IPS-11a (cell line): ENCODE data around the gene LHX4.

ENCODE experiments used
- H3K4me3 ChIP-seq: one replicate; pipeline ENCODE4 v1.5.1; 2013; ENCODE audit warnings: low read depth, low read length, control low read depth

Gene LHX4

DNA sequence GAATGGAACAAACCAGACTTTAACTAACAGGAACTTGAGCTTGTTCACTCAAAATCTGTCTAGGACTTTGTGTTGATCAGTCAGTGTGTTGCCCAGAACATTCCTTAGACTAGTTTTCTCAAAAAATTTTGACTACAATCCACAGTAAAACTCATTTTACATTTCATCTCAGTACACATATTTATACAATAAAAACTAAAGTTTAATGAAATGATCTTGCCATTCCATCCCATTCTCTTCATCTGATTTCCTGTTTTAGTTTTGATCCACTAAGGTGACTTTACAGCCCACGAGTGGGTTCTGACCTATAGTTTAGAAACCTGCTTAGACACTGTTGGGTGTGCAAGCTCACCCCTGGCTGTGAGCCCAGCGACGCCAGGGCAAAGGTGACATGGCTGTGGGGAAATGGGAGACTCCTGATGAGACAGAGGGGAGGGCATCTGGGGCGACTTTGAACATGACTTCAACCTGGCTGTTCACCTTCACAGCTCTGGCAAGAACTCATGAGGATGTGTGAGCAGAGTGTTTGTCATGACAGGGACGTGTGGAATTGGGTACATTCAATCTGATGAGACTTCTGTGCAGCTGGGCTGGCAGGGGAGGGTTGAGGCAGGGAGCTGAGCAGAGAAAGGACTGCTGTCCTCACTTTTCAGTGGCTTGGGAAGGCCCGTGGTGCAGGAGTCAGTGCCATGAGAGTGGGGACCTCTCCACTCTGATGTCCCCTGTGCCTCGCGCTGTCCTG is 40.6 kb downstream of the LHX4 start:
- no peak overlapping the region for H3K4me3 ChIP-seq

DNA sequence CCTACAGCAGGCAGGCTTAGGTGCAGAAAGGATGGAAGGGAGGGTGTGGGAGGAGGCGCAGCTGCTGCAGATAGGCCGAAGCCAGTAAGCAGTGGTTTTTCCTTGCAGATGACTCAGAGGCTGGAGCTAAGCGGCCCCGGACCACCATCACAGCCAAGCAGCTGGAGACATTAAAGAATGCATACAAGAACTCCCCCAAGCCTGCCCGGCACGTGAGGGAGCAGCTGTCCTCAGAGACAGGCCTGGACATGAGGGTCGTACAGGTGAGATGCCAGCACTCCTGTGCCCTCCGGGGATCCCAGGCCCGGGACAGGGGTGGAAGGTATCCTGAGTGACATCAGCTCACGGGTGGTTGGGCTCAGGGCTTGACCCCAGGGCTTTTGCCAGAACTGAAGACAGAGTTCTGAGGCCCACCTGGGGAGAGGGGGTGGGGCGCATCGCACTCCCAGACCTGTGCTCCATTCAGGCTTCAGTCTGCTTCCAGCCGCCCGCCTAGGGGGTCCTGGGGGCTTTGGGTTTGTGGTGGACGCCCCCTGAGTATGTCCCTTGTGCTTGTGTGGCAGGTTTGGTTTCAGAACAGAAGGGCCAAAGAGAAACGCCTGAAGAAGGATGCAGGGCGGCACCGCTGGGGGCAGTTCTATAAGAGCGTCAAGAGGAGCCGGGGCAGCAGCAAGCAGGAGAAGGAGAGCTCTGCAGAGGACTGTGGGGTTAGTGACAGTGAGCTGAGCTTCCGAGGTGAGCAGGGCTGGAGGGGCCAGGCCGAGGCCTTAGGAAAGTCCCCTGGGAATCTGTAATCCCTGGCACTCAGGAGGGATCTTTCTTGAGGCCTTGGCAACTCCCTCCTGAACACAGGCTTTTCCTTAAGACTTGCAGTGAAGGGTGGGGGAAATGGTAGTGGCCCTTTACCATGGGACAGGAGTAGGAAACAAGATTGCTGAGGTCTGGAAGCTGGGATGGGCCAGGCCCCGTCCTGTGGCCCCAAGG is 41.5 kb downstream of the LHX4 start:
- H3K4me3 ChIP-seq = no peak overlapping the region

DNA sequence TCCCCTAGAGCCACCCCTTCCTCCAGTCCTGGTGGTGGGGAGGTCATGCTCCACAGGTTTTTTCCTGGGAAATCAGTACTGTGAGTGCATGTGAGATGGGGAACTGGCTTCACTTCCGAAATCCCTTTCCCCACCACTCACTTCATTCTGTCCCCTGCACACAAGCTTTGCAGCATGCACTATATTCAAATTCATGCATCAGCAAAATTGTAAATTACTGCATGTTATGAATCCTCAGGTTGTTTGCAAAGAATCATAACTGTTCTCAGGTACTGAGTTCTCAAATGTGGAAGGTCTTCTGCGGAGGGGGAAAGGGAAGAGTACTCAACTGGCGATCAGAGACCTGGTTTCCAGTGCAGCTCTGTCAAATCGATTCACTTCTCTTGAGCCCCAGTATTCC is 42.3 kb downstream of the LHX4 start:
- H3K4me3 ChIP-seq = no peak overlapping the region

GRCh38 chr1:180273066-180273465 is 43.0 kb downstream of the LHX4 start:
- H3K4me3 ChIP-seq = no peak overlapping the region

- no peak overlapping the region for H3K4me3 ChIP-seq
These were observed 44.2 kb downstream of the LHX4 start for GRCh38 chr1:180274221-180274620.

GRCh38 chr1:180275726-180276125 is 45.7 kb downstream of the LHX4 start:
- H3K4me3 ChIP-seq = no peak overlapping the region

- H3K4me3 ChIP-seq = no peak overlapping the region
These were observed 47.6 kb downstream of the LHX4 start for GRCh38 chr1:180277476-180278193.

GRCh38 chr1:180278194-180278515 is 48.1 kb downstream of the LHX4 start:
- no peak overlapping the region for H3K4me3 ChIP-seq

DNA sequence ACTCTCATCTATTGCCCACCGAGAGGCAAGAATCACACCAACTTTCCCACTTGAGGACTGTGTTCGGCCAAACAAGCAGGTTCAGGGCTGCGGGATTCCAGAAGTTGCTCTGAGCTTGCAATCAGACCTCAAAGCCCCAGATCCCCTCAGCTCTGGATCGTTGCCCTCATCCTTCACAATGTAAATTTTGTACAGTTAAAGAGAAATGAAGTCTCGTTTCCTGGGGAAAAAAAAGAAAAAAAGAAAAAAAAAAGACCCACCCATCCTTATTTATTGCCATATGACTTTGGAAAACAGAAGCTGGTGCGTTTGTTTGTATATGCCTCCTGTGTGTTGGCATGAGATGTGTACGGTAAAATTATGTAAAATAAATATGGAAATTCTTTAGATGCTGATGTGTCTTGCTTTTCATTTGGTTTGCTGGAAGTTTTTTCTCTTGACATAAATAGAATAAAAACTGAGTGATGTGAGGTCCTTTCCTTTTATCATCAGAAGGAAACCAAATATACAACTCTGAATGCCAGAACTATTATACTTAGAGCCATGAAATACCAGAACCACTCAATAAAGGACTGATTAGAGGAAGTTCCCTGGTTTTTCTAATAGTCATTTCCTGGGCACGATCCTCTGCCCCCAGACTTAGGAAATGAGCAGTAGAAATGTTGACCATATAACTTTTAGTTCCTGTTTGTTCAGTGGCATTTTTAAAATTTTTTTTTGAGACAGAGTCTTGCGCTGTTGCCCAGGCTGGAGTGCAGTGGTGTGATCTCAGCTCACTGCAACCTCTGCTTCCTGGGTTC is 48.7 kb downstream of the LHX4 start:
- no peak overlapping the region for H3K4me3 ChIP-seq

GRCh38 chr1:180279651-180280050 is 49.6 kb downstream of the LHX4 start:
- no peak overlapping the region for H3K4me3 ChIP-seq

- H3K4me3 ChIP-seq = no peak overlapping the region
These were observed 50.6 kb downstream of the LHX4 start for GRCh38 chr1:180280617-180281016.

GRCh38 chr1:180281490-180281889 is 51.4 kb downstream of the LHX4 start:
- H3K4me3 ChIP-seq = no peak overlapping the region

DNA sequence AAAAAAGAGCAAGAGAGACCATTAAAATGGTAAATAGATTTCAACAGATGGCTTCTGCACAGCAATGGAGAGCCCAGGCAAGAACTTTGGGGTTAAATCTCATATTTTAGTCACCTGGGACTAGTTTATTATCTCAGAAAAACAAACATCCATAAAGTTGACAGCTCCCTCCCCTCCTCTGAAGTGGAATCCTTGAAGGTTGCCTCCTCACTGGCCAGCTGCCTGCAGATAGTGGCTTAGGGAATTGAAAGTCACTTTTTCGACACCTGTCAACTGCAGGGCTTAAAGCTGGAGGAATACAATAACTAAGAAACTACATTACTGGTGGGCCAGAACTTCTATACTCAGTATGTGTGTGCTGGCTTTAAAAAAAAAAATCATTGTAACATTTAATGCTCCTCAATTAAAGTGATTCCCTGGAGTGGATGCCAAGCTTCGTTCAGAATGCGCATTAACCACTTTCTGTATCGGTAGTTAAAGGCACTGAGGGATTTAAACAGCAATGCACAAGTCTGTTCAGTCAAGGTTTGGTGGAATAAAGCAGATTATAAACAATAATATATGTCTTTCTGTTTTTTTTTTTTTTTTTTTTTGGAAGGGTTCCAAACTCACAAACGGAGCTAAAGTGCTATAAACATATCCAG is 52.5 kb downstream of the LHX4 start:
- no peak overlapping the region for H3K4me3 ChIP-seq

DNA sequence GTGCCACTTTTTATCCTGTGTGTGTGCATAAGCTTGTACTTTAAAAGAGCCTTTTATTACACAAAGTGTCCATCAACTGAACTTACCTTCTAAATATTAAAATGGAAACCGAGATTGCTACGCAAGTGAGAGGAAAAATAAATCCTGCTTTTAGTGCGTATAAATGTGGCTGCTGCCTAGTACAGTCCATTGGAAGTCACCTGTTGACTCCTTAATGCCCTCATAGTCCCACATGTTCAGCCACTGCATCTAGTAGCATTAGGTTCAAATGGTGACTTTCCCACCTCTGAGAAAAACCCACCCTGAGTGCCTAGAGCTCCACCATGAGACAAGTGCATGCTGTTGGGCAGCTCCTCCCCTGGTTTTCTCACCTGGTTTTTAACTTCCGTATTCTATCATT is 53.0 kb downstream of the LHX4 start:
- no peak overlapping the region for H3K4me3 ChIP-seq

DNA sequence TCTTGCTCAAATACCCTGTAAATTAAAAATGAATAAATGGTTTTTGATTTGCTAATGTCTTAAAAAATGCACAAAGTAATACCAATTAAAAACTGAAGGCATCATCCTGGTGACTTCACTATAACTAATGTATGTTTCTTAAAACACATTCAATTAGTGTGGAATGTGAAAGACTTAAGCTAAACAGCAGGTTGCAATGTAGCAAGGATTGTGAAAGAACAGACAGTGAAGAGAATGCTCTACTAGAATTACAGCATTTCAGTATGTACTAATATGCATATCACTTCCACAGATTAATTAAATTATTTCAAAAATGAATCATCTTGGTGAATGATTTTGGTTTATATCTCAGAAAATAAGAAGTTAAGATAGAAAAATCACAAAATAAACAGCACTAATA is 56.4 kb downstream of the LHX4 start:
- no peak overlapping the region for H3K4me3 ChIP-seq

DNA sequence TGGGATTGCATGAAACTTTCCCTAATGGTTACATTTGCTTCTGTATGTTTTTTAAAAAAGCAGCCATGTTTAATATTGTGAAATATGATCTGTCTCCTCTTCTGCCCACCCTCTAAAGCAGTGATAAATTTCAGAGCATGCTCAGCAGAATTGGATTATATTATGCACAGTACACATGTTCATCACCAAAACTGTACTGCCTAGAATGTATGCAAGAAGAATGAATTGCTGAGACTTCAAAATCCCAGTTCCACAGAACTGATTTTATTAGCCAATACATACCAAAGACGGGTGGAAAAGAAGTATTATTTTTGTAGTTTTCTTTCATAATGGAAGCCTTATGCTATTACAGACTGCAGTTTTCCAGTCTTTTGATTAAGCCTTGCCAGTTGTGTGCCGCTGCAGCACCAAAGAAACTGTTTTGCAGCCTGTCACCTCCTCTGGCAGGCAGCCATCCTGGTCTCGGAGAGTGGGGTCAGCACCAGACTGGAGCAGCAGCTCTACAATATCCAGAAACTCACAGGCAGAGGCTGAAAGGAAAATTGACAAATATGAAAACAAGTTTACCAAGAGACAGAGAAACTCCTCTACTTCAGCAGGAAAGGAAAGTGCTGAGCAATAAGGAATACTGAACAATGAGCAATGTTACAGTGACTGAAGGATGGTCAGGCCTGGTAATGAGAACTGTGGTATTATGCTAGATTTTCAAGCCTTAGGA is 58.1 kb downstream of the LHX4 start:
- H3K4me3 ChIP-seq = no peak overlapping the region

GRCh38 chr1:180288940-180289339 is 58.9 kb downstream of the LHX4 start:
- H3K4me3 ChIP-seq = no peak overlapping the region

- H3K4me3 ChIP-seq = no peak overlapping the region
These were observed 60.4 kb downstream of the LHX4 start for GRCh38 chr1:180290265-180291001.

GRCh38 chr1:180291004-180291403 is 60.9 kb downstream of the LHX4 start:
- H3K4me3 ChIP-seq = no peak overlapping the region
